Activated naive CD4-positive, alpha-beta T cell treated with Interleukin-2 at 50 U/mL for 16 hours (primary cell): ENCODE results near the gene GSPT2.
"Not testable (repeated sequence)": the region's sequence is repeated elsewhere in the genome, so short reads cannot be mapped to it uniquely, and the experiment has no call there.

Source experiments
- DNase-seq: peaks from one replicate; pipeline ENCODE4 v3.0.0-alpha.2; 2020

Gene GSPT2

DNA sequence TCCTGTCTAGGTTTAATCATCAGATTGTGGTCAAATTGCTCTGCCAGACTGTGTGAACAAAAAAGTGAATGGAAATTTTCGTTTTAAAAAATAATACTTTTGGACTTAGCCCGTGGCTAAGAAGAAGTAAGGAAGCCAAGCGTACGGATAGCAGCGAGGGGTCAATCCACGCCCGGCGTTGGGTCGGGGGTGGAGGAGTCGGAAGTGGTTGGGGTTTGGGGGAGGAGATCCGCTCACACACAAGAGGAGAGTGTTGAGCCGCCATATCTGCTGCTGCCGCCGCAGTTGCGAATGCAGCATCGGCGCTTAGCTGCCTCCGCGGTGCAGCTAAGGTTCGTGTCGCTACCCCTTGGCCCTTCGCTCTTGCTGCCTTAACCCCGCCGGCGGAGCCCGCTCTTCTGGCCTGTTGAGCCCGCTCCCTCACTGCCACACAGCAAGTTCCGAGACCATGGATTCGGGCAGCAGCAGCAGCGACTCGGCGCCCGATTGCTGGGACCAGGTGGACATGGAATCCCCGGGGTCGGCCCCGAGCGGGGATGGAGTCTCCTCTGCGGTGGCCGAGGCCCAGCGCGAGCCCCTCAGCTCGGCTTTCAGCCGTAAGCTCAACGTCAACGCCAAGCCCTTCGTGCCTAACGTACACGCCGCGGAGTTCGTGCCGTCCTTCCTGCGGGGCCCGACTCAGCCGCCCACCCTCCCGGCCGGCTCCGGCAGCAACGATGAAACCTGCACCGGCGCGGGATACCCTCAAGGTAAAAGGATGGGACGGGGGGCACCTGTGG, at the start of gene GSPT2:
GSPT2 (plus strand) TSS at position 264 of the 779 bp plus-strand sequence; CDS start at position 449, 185 bp downstream.
- peak; percentile 64 for DNase-seq

DNA sequence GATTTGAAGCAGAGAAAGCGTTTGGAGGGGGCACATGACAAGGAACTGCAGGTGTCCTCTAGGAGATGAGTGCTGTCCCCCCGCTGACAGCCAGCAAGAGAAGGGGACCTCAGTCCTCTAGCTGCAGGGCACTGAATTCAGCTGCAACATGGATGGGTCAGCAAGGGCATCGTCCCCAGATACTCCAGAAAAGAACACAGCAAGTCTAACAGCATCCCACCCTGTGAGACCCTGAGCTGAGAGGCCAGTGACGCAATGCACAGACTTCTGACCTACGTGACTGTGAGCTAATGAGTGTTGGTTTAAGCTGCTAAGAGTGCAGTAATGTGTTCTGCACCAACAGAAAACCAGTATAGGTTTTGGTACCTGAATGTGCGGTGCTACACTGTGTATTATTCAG, 49.0 kb upstream of the GSPT2 start:
- no peak for DNase-seq

DNA sequence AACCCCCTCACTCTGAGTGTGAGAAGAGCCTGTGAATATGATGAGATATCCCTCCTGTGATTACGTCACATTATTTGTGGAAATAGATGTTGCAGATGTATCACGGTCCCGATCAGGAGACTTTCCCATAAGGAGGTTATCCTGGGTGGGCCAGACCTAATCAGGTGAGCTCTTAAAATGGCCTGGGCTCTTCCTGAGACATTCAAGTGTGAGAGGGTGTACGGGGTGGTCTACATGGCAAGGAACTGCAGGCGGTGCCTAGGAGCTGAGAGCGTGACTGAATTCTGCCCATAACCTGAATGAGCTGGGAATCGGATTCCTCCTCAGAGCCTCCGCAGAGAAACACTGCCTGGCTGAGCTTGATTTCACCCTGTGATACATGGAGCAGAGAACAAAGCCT, 45.8 kb upstream of the GSPT2 start:
- no peak for DNase-seq

DNA sequence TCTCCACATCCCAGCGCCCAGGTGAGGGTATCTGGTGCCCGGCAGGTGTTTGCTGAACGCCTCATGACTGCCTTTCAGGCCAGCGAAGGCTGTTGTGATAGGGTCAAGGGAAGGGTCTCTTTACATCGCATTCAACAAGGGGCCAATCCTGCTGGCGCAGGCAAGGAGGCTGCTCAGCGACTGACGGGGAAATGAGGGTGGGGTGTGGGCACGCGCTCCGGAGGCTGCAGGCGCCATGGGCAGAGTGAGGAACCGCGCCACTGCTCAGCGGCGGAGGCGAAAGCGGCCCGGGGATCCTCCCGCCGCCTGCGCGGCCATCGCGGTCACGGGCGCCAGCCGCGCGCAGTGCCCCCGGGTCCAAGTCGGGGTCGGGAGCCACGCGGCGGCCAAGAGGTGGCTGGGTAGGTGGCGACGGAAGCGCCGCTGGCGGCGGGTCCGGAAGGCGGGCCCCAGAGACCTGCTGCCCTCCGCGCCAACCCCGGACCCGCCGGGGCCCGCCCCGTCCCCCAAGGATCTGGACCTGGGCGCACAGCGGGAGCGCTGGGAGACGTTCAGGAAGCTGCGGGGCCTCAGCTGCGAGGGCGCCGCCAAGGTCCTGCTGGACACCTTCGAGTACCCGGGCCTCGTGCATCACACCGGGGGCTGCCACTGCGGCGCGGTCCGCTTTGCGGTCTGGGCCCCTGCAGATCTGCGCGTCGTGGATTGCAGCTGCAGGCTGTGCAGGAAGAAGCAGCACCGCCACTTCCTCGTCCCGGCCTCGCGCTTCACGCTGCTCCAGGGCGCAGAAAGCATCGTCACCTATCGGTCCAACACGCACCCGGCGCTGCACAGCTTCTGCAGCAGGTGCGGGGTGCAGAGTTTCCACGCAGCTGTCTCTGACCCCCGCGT, 32.7 kb upstream of the GSPT2 start, which contains the start of gene CENPVL1:
CENPVL1 (plus strand) TSS at position 236 of the 888 bp plus-strand sequence; CDS start at position 236, 0 bp downstream.
- not testable (repeated sequence) for DNase-seq

DNA sequence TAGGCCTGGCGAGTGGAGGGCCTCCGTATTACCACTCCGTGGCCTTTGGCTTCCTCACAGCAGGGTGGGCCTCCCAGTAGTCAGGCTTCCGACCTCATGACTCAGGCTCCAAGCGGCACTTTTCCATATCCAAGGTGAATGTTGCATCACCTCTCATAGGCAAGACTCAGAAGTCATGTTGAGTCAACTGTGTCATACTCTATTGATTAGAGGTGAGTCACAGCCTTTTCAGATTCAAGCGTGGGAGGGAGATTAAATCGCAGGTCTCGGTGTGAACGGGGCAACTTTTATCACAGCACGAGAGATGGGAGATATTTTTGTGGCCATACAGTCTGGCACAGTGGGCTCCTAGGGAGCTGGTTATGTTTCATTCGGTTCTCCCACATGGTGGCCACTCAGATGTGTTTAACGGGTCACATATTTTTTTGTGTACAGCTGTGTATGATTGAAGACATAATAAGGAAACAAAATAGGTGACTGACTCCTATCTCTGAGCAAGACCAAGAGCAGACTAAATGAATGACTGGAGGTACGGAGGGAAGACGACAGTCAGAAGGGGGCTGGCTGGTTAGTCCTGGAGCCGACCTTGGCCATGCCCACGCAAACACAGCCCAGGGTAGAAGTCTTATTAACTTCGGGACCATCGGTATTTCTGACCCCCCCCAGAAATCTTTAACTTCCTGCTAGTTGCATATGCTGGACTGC, 30.1 kb upstream of the GSPT2 start:
- DNase-seq = not testable (repeated sequence)

DNA sequence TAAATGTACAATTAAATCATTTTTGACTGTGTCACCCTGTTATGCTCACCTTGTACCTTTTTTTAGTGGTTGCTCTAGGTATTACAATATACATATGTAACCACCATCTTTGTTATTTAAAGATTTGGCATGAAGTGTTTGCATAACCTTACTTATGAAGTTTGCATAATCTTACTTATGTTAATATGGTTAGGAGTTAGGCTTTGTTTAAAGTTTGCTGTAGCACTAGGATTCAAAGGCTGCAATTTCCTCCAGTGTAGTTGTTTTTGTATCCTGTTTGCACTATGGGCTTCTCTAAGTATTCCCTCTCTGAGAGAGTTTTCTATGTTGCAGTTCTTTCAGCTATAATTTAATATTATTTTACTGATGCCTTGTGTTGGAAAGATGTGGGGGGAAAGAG, 15.0 kb upstream of the GSPT2 start:
- no peak for DNase-seq

DNA sequence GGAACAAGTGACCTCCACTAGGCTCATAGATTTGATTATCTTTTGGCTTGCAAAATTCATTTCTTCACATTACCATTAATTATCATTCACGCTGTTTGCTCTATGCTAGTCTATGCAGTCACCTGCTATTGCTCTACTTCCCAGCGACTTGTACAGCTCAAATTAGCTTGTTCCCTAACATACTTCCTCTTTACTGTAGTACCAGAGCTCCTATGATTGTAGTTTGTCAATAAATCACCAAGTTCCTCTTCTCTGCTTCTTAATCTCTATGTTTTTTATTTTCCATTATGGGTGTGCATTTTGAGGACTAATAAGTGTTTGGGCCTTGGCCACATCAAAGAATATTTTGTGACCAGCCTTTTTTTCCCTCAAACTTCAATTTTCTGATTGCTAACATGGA, 6.2 kb upstream of the GSPT2 start:
- no peak for DNase-seq

DNA sequence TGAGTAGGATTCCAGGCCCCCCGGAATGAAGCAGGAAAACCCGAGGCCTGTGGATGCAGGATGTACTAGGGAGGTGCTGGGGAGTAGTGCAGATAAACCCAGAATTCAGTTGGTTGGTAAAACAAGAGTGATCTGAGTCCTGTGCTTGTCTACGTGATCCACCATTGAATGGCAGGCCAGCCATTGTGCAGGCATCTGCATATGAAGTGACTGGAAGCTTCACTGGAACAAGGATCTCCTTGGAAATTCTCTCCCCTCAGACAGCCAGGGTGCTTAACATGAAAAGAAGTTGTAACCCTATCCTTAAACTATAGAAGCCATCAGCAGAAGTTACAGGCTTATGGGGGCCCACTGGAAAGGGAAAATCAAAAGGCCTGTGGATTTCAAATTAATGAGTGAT, 656 bp upstream of the GSPT2 start:
- no peak for DNase-seq

DNA sequence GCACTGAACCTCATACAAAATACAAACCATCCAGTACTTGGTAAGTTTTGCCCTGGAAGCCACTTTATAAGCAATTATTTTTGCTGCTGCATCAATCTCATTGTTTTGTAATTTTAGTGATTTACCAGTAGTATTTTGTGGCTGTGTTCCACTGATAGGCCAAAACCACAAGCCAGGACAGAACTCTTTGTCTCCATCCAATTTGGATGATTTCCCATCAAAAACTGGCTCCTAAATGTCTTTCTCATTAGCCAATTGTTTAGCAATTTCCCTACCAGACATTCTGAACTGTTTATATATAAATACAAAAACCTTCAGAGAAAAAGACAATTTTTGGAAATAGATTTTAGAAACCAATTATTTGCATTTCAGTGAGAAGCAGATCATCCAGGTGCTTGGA, 4.4 kb downstream of the GSPT2 start:
- no peak for DNase-seq

DNA sequence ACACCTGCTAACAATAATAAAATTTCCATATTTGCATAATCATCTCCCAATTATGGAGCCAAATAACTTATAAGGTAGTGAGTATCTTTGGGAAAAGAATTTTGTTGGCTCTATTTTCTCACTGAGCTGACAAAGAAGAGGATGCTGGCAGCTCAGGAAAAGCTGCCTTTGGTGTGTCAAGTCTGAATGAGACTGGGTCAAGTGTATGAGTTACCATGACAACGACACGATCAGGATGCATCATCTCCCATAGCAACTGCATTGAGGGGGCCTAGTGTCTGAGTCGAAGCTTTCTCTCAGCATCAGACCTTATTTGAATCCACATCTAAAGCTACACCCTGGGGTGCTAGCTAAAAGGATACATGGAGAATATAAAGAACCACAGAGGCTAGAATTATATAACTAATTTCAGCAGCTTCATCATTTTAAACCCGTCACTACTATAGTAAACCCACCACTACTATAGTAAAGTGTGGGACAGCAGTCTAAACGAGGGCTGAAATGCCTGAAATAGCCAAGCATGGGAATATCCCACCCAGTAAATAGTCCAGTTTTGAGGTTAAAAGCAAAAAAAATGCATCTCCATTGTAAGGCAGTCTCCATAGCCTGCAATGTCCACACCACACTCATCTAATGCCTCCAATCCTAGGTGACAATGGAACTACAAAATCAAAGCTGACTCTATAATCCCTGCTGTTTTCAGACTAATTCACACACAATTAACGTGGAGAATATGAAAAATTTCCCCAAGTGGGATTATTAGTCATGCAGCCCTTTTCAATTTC, 16.0 kb downstream of the GSPT2 start:
- DNase-seq = no peak

DNA sequence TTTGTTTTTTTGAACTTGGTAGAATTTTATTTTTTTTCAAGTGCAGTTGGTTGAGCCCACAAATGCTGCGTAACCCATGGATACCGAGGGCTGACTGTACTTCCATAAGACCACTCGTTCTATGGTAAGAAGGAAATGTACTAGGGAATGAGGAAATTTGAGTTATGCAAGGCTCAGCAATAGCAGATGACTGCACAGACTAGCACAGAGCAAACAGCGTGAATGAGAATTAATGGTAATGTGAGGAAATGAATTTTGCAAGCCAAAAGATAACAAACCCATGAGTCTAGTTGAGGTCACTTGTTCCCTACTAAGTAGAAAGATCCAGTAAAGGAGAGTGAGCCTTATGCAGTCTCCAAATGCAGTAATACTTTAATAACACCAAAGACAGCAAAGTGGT, 17.4 kb downstream of the GSPT2 start:
- no peak for DNase-seq

DNA sequence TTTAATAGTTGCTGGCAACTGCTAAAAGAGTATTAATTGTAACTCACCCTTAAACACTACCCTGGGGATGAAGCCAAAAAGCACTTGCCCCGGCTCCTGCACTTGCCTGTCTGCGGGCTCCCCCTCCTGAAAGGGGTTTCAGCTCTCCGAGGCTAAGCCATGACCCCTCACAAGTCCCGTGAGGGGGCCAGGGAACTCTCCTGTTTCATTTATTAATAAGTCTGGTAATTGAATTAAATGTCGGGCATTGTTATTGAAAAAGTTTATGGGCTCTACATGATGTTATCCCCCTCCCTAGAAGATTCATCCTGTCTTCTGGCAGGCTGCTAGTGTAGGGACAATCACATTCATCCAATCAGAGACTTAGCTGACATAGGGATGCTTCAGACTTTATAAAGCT, 23.3 kb downstream of the GSPT2 start:
- no peak for DNase-seq

DNA sequence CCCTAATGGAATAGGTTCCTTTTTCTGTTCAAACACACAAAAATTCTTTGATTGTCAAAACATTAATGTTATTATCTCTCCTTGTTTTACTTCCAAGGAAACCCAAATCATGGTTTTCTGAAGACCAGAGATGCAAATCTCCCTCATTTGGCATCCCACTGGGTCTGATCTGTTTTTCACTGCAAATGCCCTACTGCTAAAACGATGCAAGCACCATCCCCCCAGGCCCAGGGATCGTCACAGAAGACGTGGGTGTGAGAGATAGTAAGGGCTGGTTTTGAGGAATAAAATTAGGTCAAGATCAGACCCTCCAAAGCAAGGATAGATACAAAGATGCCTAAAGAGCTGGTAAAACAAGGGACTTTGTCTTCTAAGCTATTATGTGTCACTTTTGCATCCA, 33.6 kb downstream of the GSPT2 start:
- DNase-seq = no peak

DNA sequence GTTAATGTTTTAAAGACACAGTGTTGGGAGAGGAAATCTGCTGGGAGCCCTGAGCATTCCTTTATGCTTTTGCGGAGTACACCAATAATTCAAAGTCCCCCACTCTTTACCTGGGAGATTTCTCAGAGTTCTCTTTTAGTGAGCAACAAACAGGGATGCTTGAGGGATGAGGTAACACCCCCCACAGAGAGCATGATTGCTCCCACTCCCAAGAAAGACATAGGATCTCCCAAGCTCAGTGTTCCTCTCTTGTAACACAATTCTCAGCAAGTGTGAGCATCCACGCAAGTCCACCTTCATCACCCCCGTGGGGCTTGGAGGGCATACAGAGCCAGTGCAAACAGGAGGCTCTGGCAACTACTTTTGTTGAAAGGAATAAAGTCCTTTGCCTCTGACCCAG, 36.1 kb downstream of the GSPT2 start:
- no peak for DNase-seq

DNA sequence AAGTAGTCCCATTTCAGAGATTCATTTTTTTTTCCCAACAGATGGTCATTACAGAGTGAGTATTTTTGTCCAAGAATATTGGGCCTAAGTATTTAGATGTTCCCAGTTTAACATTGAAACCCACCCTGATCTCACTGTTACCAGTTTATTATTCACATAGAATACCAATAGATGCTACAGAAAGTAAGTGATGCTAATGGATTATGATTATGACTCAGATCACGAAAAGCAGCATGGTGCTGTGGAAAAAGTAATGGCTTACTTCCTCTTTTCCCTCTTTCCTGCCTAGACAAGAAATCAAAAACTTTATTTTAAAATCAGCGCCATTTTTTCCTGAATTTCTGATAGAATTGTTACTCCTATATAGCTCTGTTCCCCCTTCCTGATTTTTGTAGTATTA, 51.9 kb downstream of the GSPT2 start:
- no peak for DNase-seq
